A204.1 (cell line): ENCODE results near the gene POLR2E.

Source experiments
- FAIRE-seq: peaks from 2 replicates; lab custom pipeline; 2012; peaks lifted over from hg19 to GRCh38; lab: Jason Lieb, UNC

Gene POLR2E

GRCh38 chr19:1093811-1094553 is 1.2 kb downstream of the POLR2E start:
- FAIRE-seq = no peak

GRCh38 chr19:1093330-1093729 is 1.8 kb downstream of the POLR2E start:
- no peak for FAIRE-seq

- FAIRE-seq = no peak
Measured at GRCh38 chr19:1091544-1092175, 3.5 kb downstream of the POLR2E start.

GRCh38 chr19:1090731-1091543 is 4.2 kb downstream of the POLR2E start:
- FAIRE-seq = no peak

GRCh38 chr19:1089891-1090290 is 5.3 kb downstream of the POLR2E start:
- no peak for FAIRE-seq

GRCh38 chr19:1089126-1089771 is 5.9 kb downstream of the POLR2E start:
- FAIRE-seq = no peak

- FAIRE-seq = no peak
Measured at GRCh38 chr19:1088416-1089010, 6.7 kb downstream of the POLR2E start.

GRCh38 chr19:1087813-1088415 is 7.3 kb downstream of the POLR2E start:
- FAIRE-seq = no peak

- no peak for FAIRE-seq
Measured at GRCh38 chr19:1086613-1087012, 8.6 kb downstream of the POLR2E start.

GRCh38 chr19:1085676-1086442 is 9.3 kb downstream of the POLR2E start:
- no peak for FAIRE-seq

- no peak for FAIRE-seq
Measured at GRCh38 chr19:1085053-1085658, 10.0 kb downstream of the POLR2E start.

GRCh38 chr19:1084024-1084868 is 10.9 kb downstream of the POLR2E start:
- FAIRE-seq = no peak

- FAIRE-seq = no peak
Measured at GRCh38 chr19:1082928-1083816, 12.0 kb downstream of the POLR2E start.

- no peak for FAIRE-seq
Measured at GRCh38 chr19:1082165-1082927, 12.8 kb downstream of the POLR2E start.

- no peak for FAIRE-seq
Measured at GRCh38 chr19:1081301-1082164, 13.6 kb downstream of the POLR2E start.

GRCh38 chr19:1080360-1081161 is 14.6 kb downstream of the POLR2E start:
- no peak for FAIRE-seq
